HUDEP-2 (cell line): ENCODE results near the gene ENHO.
A peak's percentile ranks its signal among the peaks of the same experiment; 100 is the strongest.

Experiments used
- DNase-seq, 76 experiments: peaks; one replicate each; lab custom pipeline; 2025; ENCODE audit not compliant: unreplicated experiment in 76 of 76; lab: John Stamatoyannopoulos, UW

Gene ENHO

DNA sequence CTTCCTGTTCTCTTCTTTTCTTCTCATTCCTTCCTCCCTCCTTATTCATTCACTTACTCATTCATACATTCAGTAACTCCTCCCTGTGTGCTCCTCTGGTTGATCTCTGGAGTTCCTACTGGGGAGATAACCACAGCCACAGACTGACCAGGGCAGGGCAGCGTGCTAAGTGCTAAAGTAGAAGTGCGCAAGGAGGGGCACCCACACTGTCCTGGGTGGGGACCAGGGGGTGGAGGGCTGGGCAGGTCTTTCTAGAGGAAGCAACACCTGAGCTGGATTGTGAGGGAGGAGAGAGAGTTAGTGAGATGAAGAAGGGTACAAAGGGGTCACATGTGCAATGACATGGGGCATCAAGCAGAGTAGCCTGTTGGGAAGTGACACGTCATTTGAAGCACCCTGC is 13.8 kb downstream of the ENHO start:
- no peak for DNase-seq

- no peak for DNase-seq
Measured at GRCh38 chr9:34508463-34508862, 14.3 kb downstream of the ENHO start.

DNA sequence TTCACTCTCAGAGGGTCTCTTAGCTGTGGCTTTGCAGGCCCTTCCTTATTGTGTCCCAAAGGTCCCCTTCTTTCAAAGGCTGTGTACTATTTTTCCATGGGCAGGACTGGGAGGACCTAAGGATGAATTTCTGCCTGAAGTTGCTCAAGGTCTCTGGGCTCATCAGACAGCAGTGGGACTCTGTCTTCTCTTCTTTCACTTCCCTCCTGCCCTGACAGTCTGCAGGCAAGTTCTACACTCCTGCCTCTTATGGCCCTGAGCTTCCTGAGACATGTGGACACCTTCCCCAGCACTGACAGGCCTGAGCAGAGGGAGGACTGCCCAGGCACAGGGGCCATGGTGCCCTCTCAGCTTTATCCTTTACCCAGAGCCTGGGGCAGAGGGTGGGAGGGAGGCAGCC is 14.8 kb downstream of the ENHO start:
- no peak for DNase-seq

- DNase-seq = no peak
Measured at GRCh38 chr9:34507556-34507955, 15.2 kb downstream of the ENHO start.

DNA sequence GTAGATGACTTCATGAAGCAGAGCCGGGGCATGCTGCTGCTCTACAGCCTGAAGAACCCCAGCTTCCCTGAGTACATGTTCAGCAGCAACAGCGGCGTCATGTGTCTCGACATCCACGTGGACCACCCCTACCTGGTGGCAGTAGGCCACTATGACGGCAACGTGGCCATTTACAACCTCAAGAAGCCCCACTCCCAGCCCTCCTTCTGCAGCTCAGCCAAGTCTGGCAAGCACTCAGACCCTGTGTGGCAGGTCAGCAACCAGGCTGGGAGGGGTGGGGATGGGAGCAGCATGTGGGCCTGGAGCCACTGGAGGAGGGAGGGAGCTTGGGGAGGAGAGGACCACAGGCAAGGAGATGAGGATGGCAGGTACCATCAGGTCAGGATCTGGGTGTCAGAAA is 16.2 kb downstream of the ENHO start:
- no peak for DNase-seq

DNA sequence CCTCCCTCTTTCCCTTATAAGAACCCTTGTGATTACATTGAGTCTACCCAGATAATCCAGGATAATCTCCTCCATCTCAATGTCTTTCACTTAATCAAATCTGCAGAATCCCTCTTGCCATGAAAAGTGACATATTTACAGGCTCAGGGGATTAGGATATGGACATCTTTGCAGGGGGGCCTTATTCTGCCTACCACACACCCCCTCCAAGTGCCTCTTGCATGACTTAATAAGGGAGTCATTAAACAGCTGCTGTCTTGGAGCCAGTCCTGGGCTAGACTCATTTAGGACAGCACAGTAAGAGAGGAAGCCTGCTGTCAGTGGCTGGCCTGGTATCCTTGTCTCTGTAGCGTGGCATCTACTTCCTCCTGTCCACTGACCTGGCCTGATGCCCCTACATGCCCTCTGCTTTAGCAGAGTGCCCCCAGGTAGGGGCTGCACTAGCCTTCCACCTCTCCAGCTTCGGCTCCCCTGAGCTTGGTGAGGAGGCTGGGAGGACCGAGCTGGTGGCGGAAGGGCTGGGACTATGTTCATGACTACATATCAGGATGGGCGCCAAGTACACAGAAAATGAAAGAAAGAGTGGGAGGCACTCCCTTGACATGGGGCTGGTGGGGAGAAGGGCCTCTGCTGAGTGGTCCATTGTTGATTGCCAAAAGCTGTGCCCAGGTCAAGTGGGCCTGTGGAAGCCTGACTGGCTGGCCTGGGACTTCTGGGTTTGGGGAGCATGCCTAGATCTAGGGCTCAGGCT is 17.2 kb downstream of the ENHO start:
- no peak for DNase-seq

- no peak for DNase-seq
Measured at GRCh38 chr9:34503406-34503805, 19.4 kb downstream of the ENHO start.

- no peak for DNase-seq
Measured at GRCh38 chr9:34502891-34503290, 19.9 kb downstream of the ENHO start.

DNA sequence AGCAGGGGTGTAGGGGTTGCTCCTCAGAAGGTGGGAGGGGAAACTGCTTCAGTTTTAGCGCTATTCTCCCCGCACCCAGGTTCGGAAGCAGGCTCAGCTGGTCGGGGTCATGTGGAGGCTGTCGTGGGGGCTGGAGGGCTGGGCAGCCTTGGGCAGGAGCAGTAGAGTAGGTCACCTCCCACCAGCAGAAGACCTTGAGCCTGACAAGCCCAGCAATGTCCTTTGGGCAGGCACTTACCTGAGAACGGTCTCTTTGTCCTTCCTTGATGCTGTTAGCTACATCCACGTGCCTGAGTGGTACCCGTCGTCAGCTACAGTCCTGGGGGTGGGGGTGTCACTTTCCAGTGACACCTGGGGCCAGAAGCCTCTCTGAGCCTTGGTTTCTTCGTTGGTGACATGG is 20.3 kb downstream of the ENHO start:
- DNase-seq = no peak

DNA sequence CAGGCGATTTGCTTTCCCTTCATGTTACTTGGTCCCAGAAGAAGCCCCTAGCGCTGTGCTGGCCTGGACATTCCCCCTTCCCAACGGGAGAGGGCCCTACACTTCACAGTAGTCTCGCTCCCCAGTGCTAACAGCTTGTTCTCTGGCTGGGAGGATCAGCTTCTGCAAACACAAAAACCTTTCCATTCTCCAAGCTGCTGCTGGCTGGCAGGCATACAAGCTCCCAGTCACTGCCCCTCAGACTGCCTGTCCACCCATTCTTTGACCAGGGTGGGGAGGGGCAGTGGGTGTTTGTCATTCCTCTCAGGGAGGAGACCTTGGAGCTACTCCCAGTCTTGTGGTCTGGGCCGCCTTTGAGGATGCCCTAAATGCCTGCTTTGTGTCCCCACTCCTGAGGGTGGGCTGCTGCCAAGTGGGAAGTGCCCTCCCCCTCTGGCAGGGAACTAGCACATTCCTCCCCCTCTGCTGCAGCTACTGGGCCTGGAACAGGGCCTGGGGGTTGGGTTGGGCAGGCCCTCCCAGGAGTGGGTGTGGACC is 20.8 kb downstream of the ENHO start:
- DNase-seq = no peak

DNA sequence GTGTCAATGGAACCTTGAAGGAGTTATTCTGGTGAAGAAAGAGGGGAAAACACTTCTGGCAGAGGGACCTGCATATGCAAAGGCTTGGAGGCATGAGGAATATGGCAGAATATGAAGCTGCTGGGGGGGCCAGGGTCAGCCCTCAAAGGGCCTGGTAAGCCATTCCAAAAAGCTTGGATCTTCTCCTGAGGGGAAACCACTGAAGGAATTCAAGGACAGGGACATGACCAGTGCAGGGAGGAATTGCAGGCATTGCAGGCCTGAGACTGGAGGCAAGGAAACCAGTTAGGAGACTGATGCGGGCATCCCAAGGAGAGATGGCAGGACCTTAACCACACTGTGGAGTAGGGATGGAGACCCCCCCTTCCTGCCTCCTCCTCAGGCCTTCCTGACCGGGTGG is 21.4 kb downstream of the ENHO start:
- no peak for DNase-seq

GRCh38 chr9:34500623-34501267 is 22.0 kb downstream of the ENHO start:
- peak in 40 of 76 experiments; percentile 1 to 59 (median 22) for DNase-seq

- DNase-seq = no peak
Measured at GRCh38 chr9:34499076-34499475, 23.7 kb downstream of the ENHO start.

- no peak for DNase-seq
Measured at GRCh38 chr9:34498553-34498952, 24.2 kb downstream of the ENHO start.

DNA sequence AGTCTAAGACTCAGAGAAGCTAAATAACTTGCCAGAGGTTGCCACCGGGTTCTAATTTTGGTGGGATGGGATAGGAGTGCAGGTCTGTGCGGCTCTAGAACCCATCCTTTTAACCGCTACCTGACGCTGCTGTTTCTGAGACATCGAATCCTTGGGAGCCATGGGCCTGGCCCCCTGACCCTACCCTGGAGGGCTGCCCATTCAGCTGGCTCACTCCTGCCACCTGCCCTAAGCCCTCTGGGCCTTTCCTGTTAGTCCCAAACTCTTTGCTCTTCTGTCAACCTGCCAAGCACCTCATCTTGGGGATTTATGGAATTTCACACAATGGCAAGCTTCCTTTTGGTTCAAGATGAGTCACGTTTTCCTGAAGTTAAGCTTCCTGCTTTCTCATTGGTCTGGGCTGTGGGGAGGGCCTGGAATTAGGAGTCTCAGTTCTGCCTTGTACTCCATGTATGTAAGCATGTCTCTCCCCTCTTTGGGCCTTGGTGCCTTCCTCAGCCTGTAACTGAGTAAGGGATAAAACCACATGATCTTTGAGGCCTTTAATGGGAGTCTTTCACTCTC is 26.6 kb downstream of the ENHO start:
- no peak for DNase-seq

DNA sequence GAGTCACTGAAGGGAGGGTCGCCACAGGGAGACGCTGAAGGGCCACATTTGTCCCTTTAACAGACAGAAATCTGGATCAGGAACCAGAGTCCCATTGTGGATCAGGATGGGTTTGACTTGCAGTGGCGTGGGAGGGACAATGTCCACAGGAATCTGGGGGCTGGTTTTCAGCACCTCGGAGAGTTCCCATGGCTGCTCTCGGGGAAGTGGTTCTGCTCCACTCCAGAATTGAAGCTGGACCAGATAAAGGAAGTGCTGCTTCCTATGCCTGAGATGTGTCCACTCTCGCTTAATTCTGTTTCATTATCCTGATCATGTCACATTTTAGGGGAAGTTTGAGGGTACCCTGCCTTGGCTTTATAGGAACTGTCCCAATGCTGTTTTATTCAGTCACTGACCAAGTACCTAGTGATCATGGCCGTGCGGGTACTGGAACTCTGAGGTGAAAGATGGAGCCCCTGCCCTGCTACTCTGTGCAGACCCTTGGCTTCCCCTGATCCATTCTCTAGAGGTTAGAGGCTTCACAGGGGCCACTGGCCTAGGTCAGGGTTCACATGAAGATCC is 28.7 kb downstream of the ENHO start:
- peak in 29 of 76 experiments; percentile 2 to 39 (median 13) for DNase-seq

DNA sequence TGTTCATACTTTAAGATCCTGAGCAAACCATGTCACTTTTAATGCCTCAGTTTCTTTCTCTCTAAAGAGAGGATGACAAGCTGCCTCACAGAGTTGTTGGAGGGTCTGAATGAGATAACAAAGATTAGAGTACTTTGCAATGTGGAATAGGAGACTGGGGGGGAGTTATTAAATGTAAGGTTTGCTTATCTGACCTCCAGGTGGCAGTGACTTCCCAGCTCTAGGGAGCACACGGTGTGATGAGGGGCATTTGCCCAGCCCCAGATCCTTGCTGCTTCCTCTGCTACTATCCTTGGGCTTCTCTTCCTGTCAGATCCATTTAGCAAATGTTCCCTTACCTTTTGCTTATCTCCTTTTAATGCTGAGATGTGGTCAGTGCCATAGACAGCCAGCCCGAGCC is 30.7 kb downstream of the ENHO start:
- DNase-seq = no peak

DNA sequence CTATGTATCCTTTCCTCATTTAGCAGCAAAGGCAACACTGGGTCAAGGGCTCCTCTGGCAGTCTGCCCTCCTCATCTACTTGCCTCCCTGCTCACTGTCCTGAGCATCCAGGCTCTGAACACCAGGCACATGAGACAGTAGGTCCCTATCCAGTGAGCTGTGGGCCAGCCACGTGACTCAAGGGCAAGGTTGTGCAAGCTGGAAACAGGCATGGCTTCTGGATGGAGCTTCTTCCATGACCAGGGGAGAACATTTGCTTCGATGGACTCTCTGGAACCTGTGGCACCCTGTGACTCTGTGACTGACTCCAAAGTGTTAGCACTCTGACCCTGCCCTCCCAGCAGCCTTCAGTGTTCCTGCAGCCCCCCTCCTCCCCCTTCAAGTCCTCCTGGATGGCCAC is 31.2 kb downstream of the ENHO start:
- DNase-seq = no peak

DNA sequence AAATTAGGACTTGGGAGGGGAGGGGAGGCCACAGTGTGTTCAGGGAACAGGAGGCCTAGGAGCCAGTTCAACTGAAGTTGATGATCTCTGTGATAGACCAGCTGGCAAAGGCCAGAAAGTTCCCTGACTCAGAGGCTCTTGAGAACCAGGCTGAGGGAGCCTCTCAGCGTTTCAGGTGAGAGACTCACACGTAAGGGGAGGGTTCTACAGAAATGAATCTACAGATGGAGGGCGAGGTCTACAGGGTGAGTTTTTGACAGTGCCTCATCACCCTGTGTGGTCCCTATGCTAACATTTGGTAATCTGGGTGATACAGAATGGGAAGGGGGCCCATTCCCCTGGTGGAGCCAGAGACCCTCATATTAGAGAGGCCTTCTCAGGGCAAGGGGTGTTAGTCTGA is 32.0 kb downstream of the ENHO start:
- DNase-seq = no peak

GRCh38 chr9:34490360-34490759 is 32.4 kb downstream of the ENHO start:
- DNase-seq = no peak

- no peak for DNase-seq
Measured at GRCh38 chr9:34486572-34486971, 36.2 kb downstream of the ENHO start.

DNA sequence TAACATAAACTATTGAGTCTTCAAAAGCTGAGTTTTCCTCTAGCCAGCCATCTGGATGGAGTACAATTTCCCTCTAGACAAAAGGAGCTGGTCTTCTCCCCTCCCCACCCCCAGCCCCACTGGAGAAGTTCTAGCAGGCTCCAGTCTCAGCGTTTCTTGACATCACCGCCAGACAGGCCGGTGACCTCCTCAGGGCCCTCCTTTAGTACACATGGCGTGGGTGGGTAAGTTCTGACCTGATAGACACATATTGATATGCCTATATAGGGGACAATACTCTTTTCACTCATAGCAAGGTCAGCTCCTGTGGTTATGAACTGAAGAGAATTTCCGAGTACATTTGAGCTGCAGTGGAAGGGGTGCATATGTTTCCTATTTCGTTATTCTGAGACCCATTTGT is 37.0 kb downstream of the ENHO start:
- no peak for DNase-seq
